ENCODE results near the gene TENM4.

The TENM4 gene

DNA sequence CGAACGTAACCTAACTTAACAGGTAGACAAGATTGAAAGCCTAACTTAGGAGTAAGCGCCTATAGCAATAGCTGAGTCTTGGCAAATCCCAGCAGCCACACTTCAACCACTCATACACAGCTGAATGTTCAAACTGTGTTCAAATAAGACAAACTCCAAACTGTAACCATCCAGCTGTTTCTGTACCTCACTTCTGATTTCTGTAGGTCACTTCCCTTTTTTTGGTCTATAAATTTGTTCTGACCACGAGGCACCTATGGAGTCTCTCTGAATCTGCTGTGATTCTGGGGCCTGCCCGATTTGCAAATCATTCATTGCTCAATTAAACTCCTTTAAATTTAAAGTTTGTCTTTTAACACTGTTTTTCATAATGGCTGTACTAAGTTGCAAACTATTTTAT, 8.2 kb upstream of the TENM4 start:
- Histone ChIP-seq H3K9ac (ENCODE audit: low read depth, low read length, poor library complexity) (no peak overlapping the region), H3K23ac (ENCODE audit: low read depth, low read length, poor library complexity) (no peak overlapping the region), H3K9me3 (replicated peaks in 1 of 2; ENCODE audit: control insufficient read depth in 2 of 2, insufficient read depth in 1 of 2, low read depth in 1 of 2, low read length in 2 of 2) (no peaks in the 10 kb centered on the region), H3K4me2 (ENCODE audit: insufficient read depth, low read length, poor library complexity, severe bottlenecking) (no peak overlapping the region), H4K91ac (ENCODE audit: low read depth, low read length, poor library complexity) (no peak overlapping the region), H3K18ac (ENCODE audit: low read length) (no peak overlapping the region), H3K36me3 (replicated peaks in 1 of 2; ENCODE audit: control insufficient read depth in 2 of 2, insufficient read depth in 2 of 2, low read length in 2 of 2) (no peaks in the 10 kb centered on the region), H2BK12ac (ENCODE audit: low read length) (no peak overlapping the region), H3K27ac (replicated peaks; ENCODE audit: low read length) (no peak overlapping the region), H2BK120ac (ENCODE audit: low read depth, low read length) (no peak overlapping the region), H3K79me1 (ENCODE audit: low read depth, low read length) (no peaks in the 10 kb centered on the region), H2AFZ (ENCODE audit: low read length) (no peak overlapping the region), H2BK5ac (ENCODE audit: low read length) (no peak overlapping the region), H3K4me3 (ENCODE audit: low read length in 2 of 2) (no peak overlapping the region), H3K27me3 (ENCODE audit: control insufficient read depth in 3 of 3, insufficient read depth in 3 of 3, low read depth in 1 of 3, low read length in 3 of 3) (no peaks in the 10 kb centered on the region), H4K8ac (ENCODE audit: low read depth, low read length) (no peak overlapping the region), H3K4me1 (ENCODE audit: control insufficient read depth in 2 of 2, insufficient read depth in 1 of 2, low read depth in 1 of 2, low read length in 2 of 2) (peaks cover 6 to 7% of the 10 kb centered on the region in 2 donors), H3K4ac (ENCODE audit: low read length) (no peak overlapping the region), H2BK15ac (ENCODE audit: low read length) (no peak overlapping the region), H2AK5ac (ENCODE audit: low read depth, low read length) (no peak overlapping the region), H3K14ac (ENCODE audit: low read length) (no peak overlapping the region)
- no CpG with 5 or more reads among the region's 5 CpGs for WGBS, 2 donors (ENCODE audit: extremely low coverage in 2 of 2, insufficient read length in 2 of 2, insufficient replicate concordance in 1 of 2)
- DNase-seq (ENCODE audit: low spot score) = no peak

DNA sequence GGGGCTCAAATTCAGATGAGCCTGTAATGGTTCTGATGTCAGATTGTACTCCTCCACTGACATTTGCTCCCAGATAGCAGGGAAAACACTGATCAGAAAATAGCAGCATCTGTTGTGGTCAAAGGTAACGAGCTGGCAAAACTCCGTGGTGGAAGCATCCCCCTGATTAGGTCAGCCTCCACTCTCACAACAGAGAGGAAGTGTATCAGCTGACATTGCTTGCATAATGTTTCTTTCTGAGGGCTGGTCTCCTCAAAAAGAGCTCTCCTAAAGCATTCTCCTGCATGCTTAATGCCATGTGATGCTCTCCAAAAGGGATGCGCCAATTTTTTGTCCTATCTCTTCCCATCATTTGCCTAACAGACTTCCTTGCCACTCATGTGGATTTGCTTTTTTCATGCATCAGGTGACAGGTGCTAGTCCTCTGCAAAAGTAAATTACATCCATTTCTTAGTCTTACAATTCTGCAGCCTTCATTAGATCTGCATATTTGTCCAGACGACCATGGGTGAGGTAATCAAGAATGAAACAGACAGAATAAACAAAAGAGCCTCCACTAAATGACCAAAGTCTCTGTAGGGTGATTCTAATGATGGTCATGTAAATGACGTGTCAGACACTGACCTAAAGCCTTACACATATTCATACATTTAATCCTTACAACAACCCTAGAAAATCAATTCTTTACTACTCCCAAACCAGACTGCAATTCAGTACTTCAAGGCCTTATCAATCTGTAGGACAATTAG, 6.4 kb upstream of the TENM4 start:
- H3K79me1 ChIP-seq (ENCODE audit: low read depth, low read length) = no peaks in the 10 kb centered on the region

DNA sequence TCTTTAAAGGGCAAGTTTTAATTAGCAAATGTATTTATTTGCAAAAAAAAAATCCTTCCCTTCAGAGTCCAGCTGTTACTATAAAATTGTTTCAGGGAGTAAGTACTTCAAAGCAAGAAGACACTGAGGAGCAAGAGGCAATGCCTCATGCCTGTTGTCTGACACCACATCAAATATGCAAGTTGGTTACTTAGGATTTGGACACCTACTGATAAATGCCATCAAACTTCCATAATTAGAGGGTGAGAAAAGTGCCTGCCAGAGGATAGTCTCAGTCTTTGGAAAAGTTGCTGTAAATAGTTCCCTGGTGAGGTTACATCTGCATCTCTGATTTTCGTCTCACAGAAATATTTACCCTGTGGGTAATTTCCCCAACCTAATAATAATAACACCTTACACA, 4.1 kb upstream of the TENM4 start:
- DNase-seq (ENCODE audit: low spot score) = no peak
- no peak overlapping the region for H3K4me3 ChIP-seq (ENCODE audit: low read length in 2 of 2)
- H3K4me2 ChIP-seq (ENCODE audit: insufficient read depth, low read length, poor library complexity, severe bottlenecking) = no peak overlapping the region
- H2BK12ac ChIP-seq (ENCODE audit: low read length) = no peak overlapping the region
- no peak overlapping the region for H3K27ac ChIP-seq (replicated peaks; ENCODE audit: low read length)
- H3K9me3 ChIP-seq (replicated peaks in 1 of 2; ENCODE audit: control insufficient read depth in 2 of 2, insufficient read depth in 1 of 2, low read depth in 1 of 2, low read length in 2 of 2) = no peaks in the 10 kb centered on the region
- H3K9ac ChIP-seq (ENCODE audit: low read depth, low read length, poor library complexity) = no peak overlapping the region
- H2AK5ac ChIP-seq (ENCODE audit: low read depth, low read length) = no peak overlapping the region
- H2BK15ac ChIP-seq (ENCODE audit: low read length) = no peak overlapping the region
- H3K4me1 ChIP-seq (ENCODE audit: control insufficient read depth in 2 of 2, insufficient read depth in 1 of 2, low read depth in 1 of 2, low read length in 2 of 2) = peaks cover 6 to 10% of the 10 kb centered on the region in 2 donors
- H2AFZ ChIP-seq (ENCODE audit: low read length) = no peak overlapping the region
- no peak overlapping the region for H4K8ac ChIP-seq (ENCODE audit: low read depth, low read length)
- H3K27me3 ChIP-seq (ENCODE audit: control insufficient read depth in 3 of 3, insufficient read depth in 3 of 3, low read depth in 1 of 3, low read length in 3 of 3) = no peaks in the 10 kb centered on the region
- no peak overlapping the region for H3K18ac ChIP-seq (ENCODE audit: low read length)
- H2BK120ac ChIP-seq (ENCODE audit: low read depth, low read length) = no peak overlapping the region
- no peak overlapping the region for H3K14ac ChIP-seq (ENCODE audit: low read length)
- WGBS, 2 donors (ENCODE audit: extremely low coverage in 2 of 2, insufficient read length in 2 of 2, insufficient replicate concordance in 1 of 2) = no CpG with 5 or more reads among the region's 1 CpG
- H4K91ac ChIP-seq (ENCODE audit: low read depth, low read length, poor library complexity) = no peak overlapping the region
- H3K36me3 ChIP-seq (replicated peaks in 1 of 2; ENCODE audit: control insufficient read depth in 2 of 2, insufficient read depth in 2 of 2, low read length in 2 of 2) = no peaks in the 10 kb centered on the region
- H2BK5ac ChIP-seq (ENCODE audit: low read length) = no peak overlapping the region
- no peaks in the 10 kb centered on the region for H3K79me1 ChIP-seq (ENCODE audit: low read depth, low read length)
- H3K23ac ChIP-seq (ENCODE audit: low read depth, low read length, poor library complexity) = no peak overlapping the region
- no peak overlapping the region for H3K4ac ChIP-seq (ENCODE audit: low read length)

More for the DNA sequence above, 6.4 kb upstream of the TENM4 start:
- Histone ChIP-seq H3K9ac (ENCODE audit: low read depth, low read length, poor library complexity) (no peak overlapping the region), H2AFZ (ENCODE audit: low read length) (peak overlapping the region; percentile 41), H3K18ac (ENCODE audit: low read length) (no peak overlapping the region), H2BK5ac (ENCODE audit: low read length) (no peak overlapping the region), H3K4ac (ENCODE audit: low read length) (no peak overlapping the region), H3K27ac (replicated peaks; ENCODE audit: low read length) (no peak overlapping the region), H3K4me1 (ENCODE audit: control insufficient read depth in 2 of 2, insufficient read depth in 1 of 2, low read depth in 1 of 2, low read length in 2 of 2) (peaks cover 6 to 7% of the 10 kb centered on the region in 2 donors), H3K4me2 (ENCODE audit: insufficient read depth, low read length, poor library complexity, severe bottlenecking) (no peak overlapping the region), H2AK5ac (ENCODE audit: low read depth, low read length) (no peak overlapping the region), H4K91ac (ENCODE audit: low read depth, low read length, poor library complexity) (no peak overlapping the region), H2BK120ac (ENCODE audit: low read depth, low read length) (no peak overlapping the region), H4K8ac (ENCODE audit: low read depth, low read length) (no peak overlapping the region), H2BK15ac (ENCODE audit: low read length) (no peak overlapping the region), H3K9me3 (replicated peaks in 1 of 2; ENCODE audit: control insufficient read depth in 2 of 2, insufficient read depth in 1 of 2, low read depth in 1 of 2, low read length in 2 of 2) (no peaks in the 10 kb centered on the region), H3K14ac (ENCODE audit: low read length) (no peak overlapping the region), H3K4me3 (ENCODE audit: low read length in 2 of 2) (no peak overlapping the region), H3K23ac (ENCODE audit: low read depth, low read length, poor library complexity) (no peak overlapping the region), H3K27me3 (ENCODE audit: control insufficient read depth in 3 of 3, insufficient read depth in 3 of 3, low read depth in 1 of 3, low read length in 3 of 3) (no peaks in the 10 kb centered on the region), H3K36me3 (replicated peaks in 1 of 2; ENCODE audit: control insufficient read depth in 2 of 2, insufficient read depth in 2 of 2, low read length in 2 of 2) (no peaks in the 10 kb centered on the region), H2BK12ac (ENCODE audit: low read length) (no peak overlapping the region)
- WGBS, 2 donors (ENCODE audit: extremely low coverage in 2 of 2, insufficient read length in 2 of 2, insufficient replicate concordance in 1 of 2) = no CpG with 5 or more reads among the region's 5 CpGs
- DNase-seq (ENCODE audit: low spot score) = no peak

DNA sequence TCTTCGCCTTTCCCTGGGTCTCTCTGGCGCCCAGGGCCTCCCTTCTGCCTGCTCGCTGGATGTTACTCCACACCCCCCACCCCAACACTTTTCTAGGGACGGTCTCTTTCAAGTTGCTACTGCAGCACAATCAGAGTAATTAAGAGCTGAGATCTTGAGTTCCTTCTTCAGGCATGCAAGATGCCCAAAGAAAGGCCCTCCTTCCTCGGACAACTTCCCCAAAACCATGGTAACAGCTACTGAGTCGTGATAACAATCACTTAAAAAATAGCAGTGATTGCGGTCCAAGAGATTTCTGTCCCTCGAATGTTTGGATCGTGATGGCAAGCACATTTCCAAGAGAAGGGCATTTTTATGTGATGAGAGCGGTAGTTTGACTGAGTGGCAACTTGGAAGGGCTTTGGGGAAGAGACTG, 638 bp upstream of the TENM4 start:
- Histone ChIP-seq H3K79me1 (ENCODE audit: low read depth, low read length) (peaks cover 7% of the 10 kb centered on the region), H3K18ac (ENCODE audit: low read length) (peak overlapping the region; percentile 61), H3K23ac (ENCODE audit: low read depth, low read length, poor library complexity) (no peak overlapping the region), H2AFZ (ENCODE audit: low read length) (peak overlapping the region; percentile 95), H3K9me3 (replicated peaks in 1 of 2; ENCODE audit: control insufficient read depth in 2 of 2, insufficient read depth in 1 of 2, low read depth in 1 of 2, low read length in 2 of 2) (no peaks in the 10 kb centered on the region), H4K91ac (ENCODE audit: low read depth, low read length, poor library complexity) (no peak overlapping the region), H3K4me2 (ENCODE audit: insufficient read depth, low read length, poor library complexity, severe bottlenecking) (peak overlapping the region; percentile 84), H3K36me3 (replicated peaks in 1 of 2; ENCODE audit: control insufficient read depth in 2 of 2, insufficient read depth in 2 of 2, low read length in 2 of 2) (no peaks in the 10 kb centered on the region), H2BK12ac (ENCODE audit: low read length) (no peak overlapping the region), H3K27me3 (ENCODE audit: control insufficient read depth in 3 of 3, insufficient read depth in 3 of 3, low read depth in 1 of 3, low read length in 3 of 3) (peaks cover 2 to 29% (median 4%) of the 10 kb centered on the region in 3 experiments), H3K14ac (ENCODE audit: low read length) (no peak overlapping the region), H4K8ac (ENCODE audit: low read depth, low read length) (no peak overlapping the region), H3K9ac (ENCODE audit: low read depth, low read length, poor library complexity) (no peak overlapping the region), H2BK15ac (ENCODE audit: low read length) (no peak overlapping the region), H3K4ac (ENCODE audit: low read length) (no peak overlapping the region), H2BK120ac (ENCODE audit: low read depth, low read length) (no peak overlapping the region), H2AK5ac (ENCODE audit: low read depth, low read length) (no peak overlapping the region), H3K4me1 (ENCODE audit: control insufficient read depth in 2 of 2, insufficient read depth in 1 of 2, low read depth in 1 of 2, low read length in 2 of 2) (peaks cover 20 to 25% of the 10 kb centered on the region in 2 donors), H2BK5ac (ENCODE audit: low read length) (no peak overlapping the region), H3K27ac (replicated peaks; ENCODE audit: low read length) (no peak overlapping the region), H3K4me3 (ENCODE audit: low read length in 2 of 2) (peak overlapping the region; percentile 90 to 91)
- DNase-seq (ENCODE audit: low spot score) = peak; percentile 9
- no CpG with 5 or more reads among the region's 10 CpGs for WGBS, 2 donors (ENCODE audit: extremely low coverage in 2 of 2, insufficient read length in 2 of 2, insufficient replicate concordance in 1 of 2)
